HEK293 (cell line): ENCODE measurements around the gene FAM217A.

Experiments used
- CTCF ChIA-PET: fragments of 350-600 bp; formaldehyde crosslinking; extraction: SDS; loops from one replicate; lab custom pipeline; 2021; ENCODE audit warnings: antibody characterized with exemption; lab: Yijun Ruan, JAX
- POLR2A ChIA-PET: fragments of 300-600 bp; formaldehyde crosslinking; extraction: SDS; loops from one replicate; lab custom pipeline; 2020; ENCODE audit warnings: antibody characterized with exemption, inconsistent platforms; lab: Yijun Ruan, JAX
- H3K27ac ChIP-seq: fragments of 200-500 bp; sonication (Bioruptor generic); 2 replicates; pipeline ENCODE4 v1.5.1; 2014; ENCODE audit warnings: low read depth, low read length, control low read depth, inconsistent platforms; ENCODE audit errors: extremely low read depth
- H3K36me3 ChIP-seq, 2 experiments: fragments of 200-500 bp in 1 of 2; sonication (Bioruptor generic) in 1 of 2; 1 replicate in 1 of 2; 2 replicates in 1 of 2; pipeline ENCODE4 v1.5.1; 2014 to 2017; ENCODE audit warnings: inconsistent platforms in 2 of 2, low read length in 2 of 2; ENCODE audit not compliant: control insufficient read depth in 2 of 2, insufficient read depth in 1 of 2
- H3K4me1 ChIP-seq: fragments of 200-500 bp; sonication (Bioruptor generic); 2 replicates; pipeline ENCODE4 v1.5.1; 2014; ENCODE audit warnings: mild to moderate bottlenecking, low read length, inconsistent platforms; ENCODE audit not compliant: control insufficient read depth, insufficient read depth
- H3K4me3 ChIP-seq: 2 replicates; pipeline ENCODE4 v1.5.1; 2011; ENCODE audit warnings: low read depth, mild to moderate bottlenecking, control low read depth, low read length, moderate library complexity
- H3K9me3 ChIP-seq: fragments of 200-500 bp; sonication (Bioruptor generic); 2 replicates; pipeline ENCODE4 v1.5.1; 2014; ENCODE audit warnings: low read depth, low read length, inconsistent platforms; ENCODE audit not compliant: control insufficient read depth, insufficient read depth
- KLF8 ChIP-seq: fragments of 450-650 bp; formaldehyde crosslinking; IDR thresholded peaks from 2 replicates; pipeline ENCODE4 v1.5.1; 2016; ENCODE audit warnings: missing biosample characterization, missing genetic modification characterization
- PRDM6 ChIP-seq: fragments of 450-650 bp; formaldehyde crosslinking; IDR thresholded peaks from 2 replicates; pipeline ENCODE4 v1.5.1; 2017; ENCODE audit warnings: missing biosample characterization, missing genetic modification characterization
- ZBTB8A ChIP-seq: fragments of 450-650 bp; formaldehyde crosslinking; IDR thresholded peaks from 2 replicates; pipeline ENCODE4 v1.5.1; 2016; ENCODE audit warnings: missing biosample characterization, missing genetic modification characterization
- ZFP37 ChIP-seq: fragments of 450-650 bp; formaldehyde crosslinking; IDR thresholded peaks from 2 replicates; pipeline ENCODE4 v1.5.1; 2016; ENCODE audit warnings: missing biosample characterization, missing genetic modification characterization
- ZNF211 ChIP-seq: fragments of 450-650 bp; formaldehyde crosslinking; IDR thresholded peaks from 2 replicates; pipeline ENCODE4 v1.5.1; 2016; ENCODE audit warnings: low read depth, missing biosample characterization, missing genetic modification characterization
- ZNF433 ChIP-seq: fragments of 450-650 bp; formaldehyde crosslinking; IDR thresholded peaks from 2 replicates; pipeline ENCODE4 v1.5.1; 2016; ENCODE audit warnings: missing biosample characterization, missing genetic modification characterization, low read depth
- ZNF518A ChIP-seq: fragments of 450-650 bp; formaldehyde crosslinking; conservative IDR thresholded peaks from 2 replicates; pipeline ENCODE4 v1.5.1; 2016; ENCODE audit warnings: low read depth, missing biosample characterization, missing genetic modification characterization
- ZNF544 ChIP-seq: fragments of 450-650 bp; formaldehyde crosslinking; IDR thresholded peaks from 2 replicates; pipeline ENCODE4 v1.5.0; 2017; ENCODE audit warnings: missing biosample characterization, missing genetic modification characterization
- ZNF600 ChIP-seq: fragments of 450-650 bp; formaldehyde crosslinking; IDR thresholded peaks from 2 replicates; pipeline ENCODE4 v1.5.1; 2016; ENCODE audit warnings: missing biosample characterization, missing genetic modification characterization
- ZNF624 ChIP-seq: fragments of 450-650 bp; formaldehyde crosslinking; IDR thresholded peaks from 2 replicates; pipeline ENCODE4 v1.5.1; 2017; ENCODE audit warnings: missing biosample characterization, missing genetic modification characterization
- ZNF629 ChIP-seq: fragments of 450-650 bp; formaldehyde crosslinking; IDR thresholded peaks from 2 replicates; pipeline ENCODE4 v1.5.1; 2017; ENCODE audit warnings: missing biosample characterization, missing genetic modification characterization
- ZNF692 ChIP-seq: fragments of 450-650 bp; formaldehyde crosslinking; IDR thresholded peaks from 2 replicates; pipeline ENCODE4 v1.5.1; 2016; ENCODE audit warnings: missing biosample characterization, missing genetic modification characterization
- ZXDB ChIP-seq: fragments of 450-650 bp; formaldehyde crosslinking; IDR thresholded peaks from 2 replicates; pipeline ENCODE4 v1.5.1; 2016; ENCODE audit warnings: missing biosample characterization, missing genetic modification characterization

Gene FAM217A

GRCh38 chr6:4067673-4068072 is 11.3 kb downstream of the FAM217A start:
- peaks cover 17 to 31% of the 10 kb centered on the region in 2 experiments for H3K36me3 ChIP-seq
- CTCF ChIA-PET = interaction anchor here (0.6 to 0.9 kb wide), 3 partner anchors 14 to 88 kb away, joined by 3 read pairs; no protein-coding TSS in a partner anchor
- TF ChIP-seq PRDM6 (tag by site-specific recombination) (no peak), ZFP37 (tag by site-specific recombination) (no peak), KLF8 (no peak), ZNF624 (tag by site-specific recombination) (no peak), ZNF211 (tag by site-specific recombination) (no peak), ZNF629 (no peak), ZBTB8A (tag by site-specific recombination) (no peak)
- H3K4me1 ChIP-seq = no peaks in the 10 kb centered on the region; the same call in 1 of the 2 replicates
- H3K27ac ChIP-seq = no peak overlapping the region
- H3K9me3 ChIP-seq = no peaks in the 10 kb centered on the region
- POLR2A ChIA-PET = interaction anchor here (0.6 to 1.4 kb wide), 3 partner anchors 47 to 140 kb away, joined by 3 to 6 read pairs (median 3); partner anchors contain the start of gene ECI2
- no peak overlapping the region for H3K4me3 ChIP-seq

- no peak overlapping the region for H3K27ac ChIP-seq
- no peaks in the 10 kb centered on the region for H3K9me3 ChIP-seq
- H3K4me3 ChIP-seq = no peak overlapping the region
- POLR2A ChIA-PET = interaction anchor here (1.3 to 1.4 kb wide), 2 partner anchors 45 to 70 kb away, joined by 3 to 6 read pairs; partner anchors contain the start of gene ECI2
- TF ChIP-seq ZXDB (tag by site-specific recombination) (no peak), ZNF692 (0 out of 2 replicates have a peak, but pooled peaks have one; percentile 31), ZNF544 (tag by site-specific recombination) (no peak), ZNF518A (tag by site-specific recombination) (no peak), ZNF433 (tag by site-specific recombination) (no peak), ZNF600 (peak; percentile 50)
- peaks cover 32 to 45% of the 10 kb centered on the region in 2 experiments for H3K36me3 ChIP-seq
- CTCF ChIA-PET = interaction anchor here (0.6 to 1.5 kb wide), 5 partner anchors 10 to 218 kb away, joined by 3 to 5 read pairs (median 3); no protein-coding TSS in a partner anchor
- no peaks in the 10 kb centered on the region; the same call in 1 of the 2 replicates for H3K4me1 ChIP-seq
Observed at GRCh38 chr6:4066029-4066755, 12.7 kb downstream of the FAM217A start.
